Testis (tissue), 2 donors: ENCODE results near the gene NDUFA8.

Source experiments
- CTCF ChIP-seq, 3 experiments: fragments of 450-650 bp in 2 of 3; fragments of 200-600 bp in 1 of 3; sonication (generic) in 1 of 3; IDR thresholded peaks; one replicate each; pipeline ENCODE4 v1.5.1; 2016 to 2019; ENCODE audit warnings: antibody characterized with exemption in 3 of 3, mild to moderate bottlenecking in 2 of 3, moderate library complexity in 1 of 3
- POLR2A ChIP-seq: fragments of 450-650 bp; IDR thresholded peaks from one replicate; pipeline ENCODE4 v1.6.1; 2017; ENCODE audit warnings: antibody characterized with exemption, mild to moderate bottlenecking, moderate library complexity

- TF ChIP-seq POLR2A = no peak
- no peak for TF ChIP-seq CTCF (IDR thresholded peaks at IDR 0.05)
These were observed 33.4 kb upstream of the NDUFA8 start for GRCh38 chr9:122192914-122193525.
